HepG2 (cell line): ENCODE measurements around the gene WTAP. TPM values are rescaled to one million over a fixed set of nuclear protein-coding genes. Genes with fewer than 3 reads are reported as not detected.

ENCODE experiments used
- AGO1 ChIP-seq: fragments of 200-400 bp; formaldehyde crosslinking; IDR thresholded peaks from 2 replicates; pipeline ENCODE4 v1.6.1; 2017; ENCODE audit warnings: mild to moderate bottlenecking, low read depth, low read length, moderate library complexity; ENCODE audit not compliant: poor library complexity, severe bottlenecking
- KDM4B ChIP-seq: sonication (generic); formaldehyde crosslinking; IDR thresholded peaks from 2 replicates; pipeline ENCODE4 v1.4.0; 2020; ENCODE audit warnings: missing genetic modification reagents
- MXD3 ChIP-seq: IDR thresholded peaks from 2 replicates; pipeline ENCODE4 v1.6.1; 2016; ENCODE audit warnings: mild to moderate bottlenecking, missing biosample characterization, missing genetic modification reagents
- NBN ChIP-seq: fragments of 450-650 bp; conservative IDR thresholded peaks from 2 replicates; pipeline ENCODE4 v1.6.1; 2017
- NFIB ChIP-seq: sonication (generic); formaldehyde crosslinking; IDR thresholded peaks from 2 replicates; pipeline ENCODE4 v1.9.0; 2021; ENCODE audit warnings: missing genetic modification reagents, mild to moderate bottlenecking, borderline replicate concordance
- NFKBIZ ChIP-seq: IDR thresholded peaks from 2 replicates; pipeline ENCODE4 v1.6.1; 2018; ENCODE audit warnings: missing genetic modification reagents, missing compliant biosample characterization
- PHF20 ChIP-seq: sonication (generic); formaldehyde crosslinking; IDR thresholded peaks from 2 replicates; pipeline ENCODE4 v1.5.0; 2020; ENCODE audit warnings: mild to moderate bottlenecking, missing genetic modification reagents
- PREB ChIP-seq: sonication (generic); formaldehyde crosslinking; IDR thresholded peaks from 2 replicates; pipeline ENCODE4 v1.4.0; 2020; ENCODE audit warnings: missing genetic modification reagents
- SALL1 ChIP-seq: sonication (generic); formaldehyde crosslinking; IDR thresholded peaks from 2 replicates; pipeline ENCODE4 v1.8.0; 2022; ENCODE audit warnings: mild to moderate bottlenecking, missing genetic modification reagents
- SAP130 ChIP-seq: IDR thresholded peaks from 2 replicates; pipeline ENCODE4 v1.6.1; 2016; ENCODE audit warnings: low read depth
- SMARCE1 ChIP-seq: fragments of 450-650 bp; IDR thresholded peaks from 2 replicates; pipeline ENCODE4 v1.6.1; 2017; ENCODE audit warnings: borderline replicate concordance
- TAF1 ChIP-seq: sonication (generic); formaldehyde crosslinking; IDR thresholded peaks from 2 replicates; pipeline ENCODE4 v1.4.0; 2020; ENCODE audit warnings: missing genetic modification reagents
- WIZ ChIP-seq: sonication (generic); formaldehyde crosslinking; IDR thresholded peaks from 2 replicates; pipeline ENCODE4 v1.5.1; 2020; ENCODE audit warnings: mild to moderate bottlenecking, missing genetic modification reagents
- ZFP36 ChIP-seq: fragments of 150-350 bp; IDR thresholded peaks from 2 replicates; pipeline ENCODE4 v1.6.1; 2018; ENCODE audit warnings: borderline replicate concordance, low read length, low read depth; ENCODE audit not compliant: partially characterized antibody
- ZNF143 ChIP-seq: sonication (generic); formaldehyde crosslinking; IDR thresholded peaks from 2 replicates; pipeline ENCODE4 v1.4.0; 2020; ENCODE audit warnings: missing genetic modification reagents
- ZNF274 ChIP-seq: sonication (generic); formaldehyde crosslinking; IDR thresholded peaks from 2 replicates; pipeline ENCODE4 v1.5.1; 2020; ENCODE audit warnings: mild to moderate bottlenecking, missing genetic modification reagents
- ZNF296 ChIP-seq: sonication (generic); formaldehyde crosslinking; conservative IDR thresholded peaks from 2 replicates; pipeline ENCODE4 v1.5.0; 2020; ENCODE audit warnings: mild to moderate bottlenecking, missing genetic modification reagents
- ZNF563 ChIP-seq: sonication (generic); formaldehyde crosslinking; IDR thresholded peaks from 2 replicates; pipeline ENCODE4 v1.8.0; 2022; ENCODE audit warnings: mild to moderate bottlenecking, moderate library complexity, missing genetic modification reagents
- ZNF816 ChIP-seq: sonication (generic); formaldehyde crosslinking; IDR thresholded peaks from 2 replicates; pipeline ENCODE4 v1.8.0; 2022; ENCODE audit warnings: missing genetic modification reagents, mild to moderate bottlenecking, borderline replicate concordance
- polyA plus RNA-seq, 8 experiments: library from polyadenylated mRNA; depleted of rRNA in 3 of 8; stranded (reverse) in 7 of 8; unstranded in 1 of 8; fragments of >200 nt; fragmentation: Illumina TruSeq in 4 of 8; extraction: Trizol in 4 of 8; gene quantifications; 2 replicates each; pipeline versions ENCODE4 v1.2.1 to v1.2.3, GENCODE V29; 2011 to 2016; ENCODE audit warnings: low read depth in 4 of 8, missing spikeins in 1 of 8, mixed read lengths in 1 of 8; ENCODE audit not compliant: insufficient read depth in 1 of 8
- total RNA-seq, 5 experiments: library from RNA; depleted of rRNA; stranded (reverse); fragments of >200 nt; fragmentation: Illumina TruSeq; extraction: Trizol; gene quantifications; 2 replicates each; pipeline ENCODE4 v1.2.3, GENCODE V29; 2016; ENCODE audit warnings: low read depth in 1 of 5
- TF ChIP-seq, protein P1 (sequence below): sonication (generic); formaldehyde crosslinking; IDR thresholded peaks from 2 replicates; pipeline ENCODE4 v1.4.0; 2020; ENCODE audit warnings: missing genetic modification reagents

The WTAP gene
- total and polyA plus RNA-seq, 2 of the 13 experiments (the other 11 are each of a cell fraction or from before 2014, with no cell fraction given) = 31.6 to 167 TPM

DNA sequence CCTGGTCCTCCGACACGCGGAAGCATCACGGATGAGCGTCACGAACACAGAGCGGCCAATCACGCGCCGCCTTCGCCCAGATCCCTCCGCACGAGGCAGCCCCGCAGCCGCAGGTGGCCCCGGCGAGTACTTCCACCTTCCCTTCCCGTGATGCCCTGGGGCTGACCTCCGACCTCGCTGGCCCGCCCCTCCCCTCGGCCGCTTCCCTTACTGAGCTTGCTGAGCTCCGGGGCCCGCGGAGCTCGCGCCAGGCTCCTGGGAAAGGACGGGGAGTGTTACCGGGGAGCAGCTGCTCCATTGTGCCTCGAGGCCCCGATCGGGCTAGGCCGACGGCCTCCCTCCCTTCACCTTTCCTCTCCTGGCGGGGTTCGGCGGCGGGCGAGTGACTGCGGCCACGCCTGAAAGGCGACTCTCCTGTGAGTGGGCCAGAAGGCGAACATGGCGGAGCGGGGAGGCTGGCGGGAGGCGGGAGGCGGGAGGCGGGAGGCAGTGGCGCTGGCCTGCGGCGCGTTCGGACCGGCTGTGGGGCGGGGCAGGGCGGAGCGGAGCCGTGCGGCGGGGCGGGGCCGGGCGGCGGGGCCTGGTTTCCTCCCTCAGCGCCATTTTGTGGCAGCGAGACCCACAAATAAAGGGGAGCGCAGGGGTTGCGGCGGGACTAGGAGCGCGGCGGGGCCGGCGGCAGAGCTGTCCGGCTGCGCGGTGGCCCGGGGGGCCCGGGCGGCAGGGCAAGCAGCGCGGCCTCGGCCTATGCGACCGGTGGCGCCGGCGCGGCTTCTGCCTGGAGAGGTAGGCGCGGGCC is at the start of gene WTAP (continued):
- TF ChIP-seq, protein P1, sequence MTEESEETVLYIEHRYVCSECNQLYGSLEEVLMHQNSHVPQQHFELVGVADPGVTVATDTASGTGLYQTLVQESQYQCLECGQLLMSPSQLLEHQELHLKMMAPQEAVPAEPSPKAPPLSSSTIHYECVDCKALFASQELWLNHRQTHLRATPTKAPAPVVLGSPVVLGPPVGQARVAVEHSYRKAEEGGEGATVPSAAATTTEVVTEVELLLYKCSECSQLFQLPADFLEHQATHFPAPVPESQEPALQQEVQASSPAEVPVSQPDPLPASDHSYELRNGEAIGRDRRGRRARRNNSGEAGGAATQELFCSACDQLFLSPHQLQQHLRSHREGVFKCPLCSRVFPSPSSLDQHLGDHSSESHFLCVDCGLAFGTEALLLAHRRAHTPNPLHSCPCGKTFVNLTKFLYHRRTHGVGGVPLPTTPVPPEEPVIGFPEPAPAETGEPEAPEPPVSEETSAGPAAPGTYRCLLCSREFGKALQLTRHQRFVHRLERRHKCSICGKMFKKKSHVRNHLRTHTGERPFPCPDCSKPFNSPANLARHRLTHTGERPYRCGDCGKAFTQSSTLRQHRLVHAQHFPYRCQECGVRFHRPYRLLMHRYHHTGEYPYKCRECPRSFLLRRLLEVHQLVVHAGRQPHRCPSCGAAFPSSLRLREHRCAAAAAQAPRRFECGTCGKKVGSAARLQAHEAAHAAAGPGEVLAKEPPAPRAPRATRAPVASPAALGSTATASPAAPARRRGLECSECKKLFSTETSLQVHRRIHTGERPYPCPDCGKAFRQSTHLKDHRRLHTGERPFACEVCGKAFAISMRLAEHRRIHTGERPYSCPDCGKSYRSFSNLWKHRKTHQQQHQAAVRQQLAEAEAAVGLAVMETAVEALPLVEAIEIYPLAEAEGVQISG (CRISPR knock-in tag) = peak; percentile 96
- TF ChIP-seq NFIB (CRISPR knock-in tag) = no peak
- TF ChIP-seq NFKBIZ (CRISPR knock-in tag) = peak; percentile 95
- TF ChIP-seq AGO1 = peak; percentile 71
- peak; percentile 97 for TF ChIP-seq SAP130 (CRISPR knock-in tag)
- TF ChIP-seq NBN = no peak
- TF ChIP-seq ZNF816 (CRISPR knock-in tag) = peak; percentile 99; the same call in 1 of the 2 replicates
- TF ChIP-seq ZNF143 (CRISPR knock-in tag) = peak; percentile 96
- TF ChIP-seq MXD3 (CRISPR knock-in tag) = peak; percentile 99
- no peak for TF ChIP-seq SMARCE1
- TF ChIP-seq PREB (CRISPR knock-in tag) = peak; percentile 2; the same call in 1 of the 2 replicates
- TF ChIP-seq ZNF274 (CRISPR knock-in tag) = peak; percentile 99
- TF ChIP-seq WIZ (CRISPR knock-in tag) = peak; percentile 88; the same call in 1 of the 2 replicates
- TF ChIP-seq ZNF563 (CRISPR knock-in tag) = peak; percentile 98
- TF ChIP-seq KDM4B (CRISPR knock-in tag) = peak; percentile 98; the same call in 1 of the 2 replicates
- peak; percentile 99 for TF ChIP-seq SALL1
- TF ChIP-seq ZNF296 (CRISPR knock-in tag) = no peak
- TF ChIP-seq PHF20 (CRISPR knock-in tag) = peak; percentile 90
- peak; percentile 97 for TF ChIP-seq TAF1 (CRISPR knock-in tag)
- peak; percentile 5 for TF ChIP-seq ZFP36
